ENCODE data around the gene HRH2.

The HRH2 gene

DNA sequence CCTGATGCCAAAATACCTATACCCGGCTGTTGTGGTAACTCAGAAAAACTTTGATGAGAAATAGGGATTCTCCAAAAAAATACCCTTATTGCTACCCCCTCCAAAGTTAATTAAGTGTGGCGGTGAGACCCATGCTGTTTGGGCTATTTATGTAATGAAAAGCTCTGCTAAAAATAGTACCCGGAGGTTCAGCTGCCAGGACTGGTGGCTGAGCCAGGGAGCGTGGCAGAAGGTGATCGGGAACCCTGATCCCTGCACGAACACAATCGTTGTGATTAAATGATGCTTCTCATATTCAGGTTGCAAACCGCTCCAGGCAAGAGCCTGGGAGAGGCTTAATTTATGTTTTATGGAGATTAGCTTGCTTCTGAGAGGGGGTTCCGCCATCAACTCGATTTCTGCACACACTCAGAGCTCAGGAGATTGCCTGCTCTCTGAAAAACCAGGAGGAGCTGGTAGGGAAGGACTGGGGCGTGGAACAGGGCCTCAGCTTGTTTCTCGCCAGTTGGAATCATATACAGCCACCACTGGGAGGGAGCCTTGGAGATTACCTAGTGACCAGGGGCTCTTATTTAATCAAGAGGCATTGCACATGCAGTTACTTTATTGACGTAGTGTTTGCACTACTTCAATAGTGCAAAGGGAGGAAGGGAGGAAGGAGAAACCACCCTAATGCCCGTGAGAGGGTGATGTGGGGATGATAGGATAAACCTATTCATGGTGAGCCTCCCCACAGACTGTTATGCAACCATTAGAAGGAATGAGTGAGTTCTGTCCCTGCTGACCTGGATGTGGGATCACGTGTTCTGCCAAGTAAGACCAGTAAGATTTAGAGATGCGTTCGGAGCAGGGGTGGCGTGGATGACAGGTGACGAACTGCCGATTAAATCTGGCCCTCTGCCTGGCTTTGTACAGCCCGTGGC is 23.4 kb downstream of the HRH2 start:
- Histone ChIP-seq H4K20me1 (ENCODE audit: insufficient read depth) (no peaks in the 10 kb centered on the region), H3K36me3 (ENCODE audit: insufficient read depth) (no peaks in the 10 kb centered on the region), H3K27me3 (ENCODE audit: insufficient read depth, low read depth) (no peaks in the 10 kb centered on the region; the same call in 1 of the 2 replicates), H3K9ac (no peak overlapping the region), H3K4me2 (no peak overlapping the region), H3K4me3 (IDR thresholded peaks at IDR 0.05; ENCODE audit: insufficient read depth, low read depth, low read length) (no peak overlapping the region), H3K27ac (no peak overlapping the region), H2AFZ (ENCODE audit: low read depth) (no peak overlapping the region), H3K4me1 (ENCODE audit: low read depth, poor library complexity, severe bottlenecking) (no peaks in the 10 kb centered on the region), H3K79me2 (ENCODE audit: insufficient read depth, low read depth) (no peaks in the 10 kb centered on the region)
- TF ChIP-seq, protein P1, sequence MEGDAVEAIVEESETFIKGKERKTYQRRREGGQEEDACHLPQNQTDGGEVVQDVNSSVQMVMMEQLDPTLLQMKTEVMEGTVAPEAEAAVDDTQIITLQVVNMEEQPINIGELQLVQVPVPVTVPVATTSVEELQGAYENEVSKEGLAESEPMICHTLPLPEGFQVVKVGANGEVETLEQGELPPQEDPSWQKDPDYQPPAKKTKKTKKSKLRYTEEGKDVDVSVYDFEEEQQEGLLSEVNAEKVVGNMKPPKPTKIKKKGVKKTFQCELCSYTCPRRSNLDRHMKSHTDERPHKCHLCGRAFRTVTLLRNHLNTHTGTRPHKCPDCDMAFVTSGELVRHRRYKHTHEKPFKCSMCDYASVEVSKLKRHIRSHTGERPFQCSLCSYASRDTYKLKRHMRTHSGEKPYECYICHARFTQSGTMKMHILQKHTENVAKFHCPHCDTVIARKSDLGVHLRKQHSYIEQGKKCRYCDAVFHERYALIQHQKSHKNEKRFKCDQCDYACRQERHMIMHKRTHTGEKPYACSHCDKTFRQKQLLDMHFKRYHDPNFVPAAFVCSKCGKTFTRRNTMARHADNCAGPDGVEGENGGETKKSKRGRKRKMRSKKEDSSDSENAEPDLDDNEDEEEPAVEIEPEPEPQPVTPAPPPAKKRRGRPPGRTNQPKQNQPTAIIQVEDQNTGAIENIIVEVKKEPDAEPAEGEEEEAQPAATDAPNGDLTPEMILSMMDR (conservative IDR thresholded peaks at IDR 0.05; ENCODE audit: low read depth, low read length): no peak

DNA sequence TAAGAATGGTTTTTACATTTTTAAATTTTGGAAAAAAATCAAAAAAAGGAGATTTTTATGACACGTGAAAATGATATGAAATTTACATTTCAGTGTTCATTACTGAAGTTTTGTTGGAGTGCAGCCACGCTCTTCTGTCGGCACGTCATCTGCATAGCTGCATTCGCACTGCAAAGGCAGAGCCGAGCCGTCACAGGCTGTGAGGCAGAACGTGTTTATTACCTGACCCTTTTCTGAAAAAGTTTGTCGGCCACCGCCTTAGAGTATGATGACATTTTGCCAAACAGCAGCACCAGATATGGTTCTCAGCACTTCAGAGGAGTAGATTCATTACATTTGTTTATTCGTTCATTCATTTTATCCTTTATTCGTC is 24.1 kb downstream of the HRH2 start:
- Histone ChIP-seq H2AFZ (ENCODE audit: low read depth) (no peak overlapping the region), H3K4me2 (no peak overlapping the region), H3K4me1 (ENCODE audit: low read depth, poor library complexity, severe bottlenecking) (no peaks in the 10 kb centered on the region), H3K27me3 (ENCODE audit: insufficient read depth, low read depth) (no peaks in the 10 kb centered on the region; the same call in 1 of the 2 replicates), H3K79me2 (ENCODE audit: insufficient read depth, low read depth) (no peaks in the 10 kb centered on the region), H3K9ac (no peak overlapping the region), H4K20me1 (ENCODE audit: insufficient read depth) (no peaks in the 10 kb centered on the region), H3K36me3 (ENCODE audit: insufficient read depth) (no peaks in the 10 kb centered on the region), H3K4me3 (IDR thresholded peaks at IDR 0.05; ENCODE audit: insufficient read depth, low read depth, low read length) (no peak overlapping the region), H3K27ac (no peak overlapping the region)
- TF ChIP-seq, protein P1 (conservative IDR thresholded peaks at IDR 0.05; ENCODE audit: low read depth, low read length): no peak

DNA sequence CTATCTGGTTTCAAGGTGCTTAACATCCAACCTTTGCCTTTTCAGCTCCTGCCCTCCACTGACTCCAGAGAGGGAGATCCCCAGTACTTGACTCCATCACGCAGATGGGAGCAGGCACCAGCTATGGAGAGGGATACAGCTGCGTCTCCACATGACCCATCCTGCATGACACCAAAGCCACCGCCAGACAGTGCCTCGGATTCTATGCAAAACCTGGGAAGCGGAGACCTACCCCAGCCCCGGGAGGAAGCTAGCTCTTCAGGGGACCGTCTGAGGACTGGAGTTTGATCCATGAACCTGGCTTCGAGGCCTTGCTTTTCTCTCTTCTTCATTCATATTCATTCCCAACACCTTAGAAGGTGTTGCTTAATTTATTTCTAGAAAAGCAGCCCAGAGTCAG is 24.8 kb downstream of the HRH2 start:
- H3K27ac ChIP-seq: no peak overlapping the region
- no peaks in the 10 kb centered on the region for H3K36me3 ChIP-seq (ENCODE audit: insufficient read depth)
- H2AFZ ChIP-seq (ENCODE audit: low read depth): no peak overlapping the region
- no peak overlapping the region for H3K9ac ChIP-seq
- no peaks in the 10 kb centered on the region for H3K4me1 ChIP-seq (ENCODE audit: low read depth, poor library complexity, severe bottlenecking)
- H3K4me2 ChIP-seq: no peak overlapping the region
- TF ChIP-seq, protein P1 (conservative IDR thresholded peaks at IDR 0.05; ENCODE audit: low read depth, low read length): no peak
- no peak overlapping the region for H3K4me3 ChIP-seq (IDR thresholded peaks at IDR 0.05; ENCODE audit: insufficient read depth, low read depth, low read length)
- H3K27me3 ChIP-seq (ENCODE audit: insufficient read depth, low read depth): no peaks in the 10 kb centered on the region; the same call in 1 of the 2 replicates
- H3K79me2 ChIP-seq (ENCODE audit: insufficient read depth, low read depth): no peaks in the 10 kb centered on the region
- no peaks in the 10 kb centered on the region for H4K20me1 ChIP-seq (ENCODE audit: insufficient read depth)

DNA sequence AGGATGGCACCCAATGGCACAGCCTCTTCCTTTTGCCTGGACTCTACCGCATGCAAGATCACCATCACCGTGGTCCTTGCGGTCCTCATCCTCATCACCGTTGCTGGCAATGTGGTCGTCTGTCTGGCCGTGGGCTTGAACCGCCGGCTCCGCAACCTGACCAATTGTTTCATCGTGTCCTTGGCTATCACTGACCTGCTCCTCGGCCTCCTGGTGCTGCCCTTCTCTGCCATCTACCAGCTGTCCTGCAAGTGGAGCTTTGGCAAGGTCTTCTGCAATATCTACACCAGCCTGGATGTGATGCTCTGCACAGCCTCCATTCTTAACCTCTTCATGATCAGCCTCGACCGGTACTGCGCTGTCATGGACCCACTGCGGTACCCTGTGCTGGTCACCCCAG is 25.4 kb downstream of the HRH2 start:
- H3K27me3 ChIP-seq (ENCODE audit: insufficient read depth, low read depth): no peaks in the 10 kb centered on the region; the same call in 1 of the 2 replicates

More for the DNA sequence above, 25.4 kb downstream of the HRH2 start:
- Histone ChIP-seq H4K20me1 (ENCODE audit: insufficient read depth) (no peaks in the 10 kb centered on the region), H3K4me3 (IDR thresholded peaks at IDR 0.05; ENCODE audit: insufficient read depth, low read depth, low read length) (no peak overlapping the region), H3K27ac (no peak overlapping the region), H3K4me2 (no peak overlapping the region), H3K36me3 (ENCODE audit: insufficient read depth) (no peaks in the 10 kb centered on the region), H3K9ac (no peak overlapping the region), H3K79me2 (ENCODE audit: insufficient read depth, low read depth) (no peaks in the 10 kb centered on the region), H2AFZ (ENCODE audit: low read depth) (no peak overlapping the region), H3K4me1 (ENCODE audit: low read depth, poor library complexity, severe bottlenecking) (no peaks in the 10 kb centered on the region)
- TF ChIP-seq, protein P1 (conservative IDR thresholded peaks at IDR 0.05; ENCODE audit: low read depth, low read length): no peak
